H9 (cell line): ENCODE results near the gene TMEM97. TPM values are rescaled to one million over a fixed set of nuclear protein-coding genes. Genes with fewer than 3 reads are reported as not detected.

Source experiments
- DNase-seq: peaks from one replicate; pipeline ENCODE4 v3.0.0-alpha.2; 2017
- H2AFZ ChIP-seq: one replicate; pipeline ENCODE4 v1.6.1; 2013; ENCODE audit warnings: mild to moderate bottlenecking, low read length, control low read depth, moderate library complexity
- H2AK5ac ChIP-seq: 2 replicates; pipeline ENCODE4 v1.6.1; 2013; ENCODE audit warnings: low read length, control low read depth, mixed read lengths; ENCODE audit not compliant: insufficient read length
- H2BK120ac ChIP-seq: one replicate; pipeline ENCODE4 v1.6.1; 2013; ENCODE audit warnings: low read depth, mild to moderate bottlenecking, low read length, control low read depth, inconsistent platforms; ENCODE audit not compliant: poor library complexity, severe bottlenecking
- H2BK12ac ChIP-seq: 2 replicates; pipeline ENCODE4 v1.6.1; 2013; ENCODE audit warnings: low read length, control low read depth, mixed read lengths, low read depth; ENCODE audit not compliant: insufficient read length
- H2BK15ac ChIP-seq: 2 replicates; pipeline ENCODE4 v1.6.1; 2013; ENCODE audit warnings: low read depth, low read length, control low read depth
- H2BK20ac ChIP-seq: one replicate; pipeline ENCODE4 v1.6.1; 2013; ENCODE audit warnings: low read depth, mild to moderate bottlenecking, low read length, control low read depth, inconsistent platforms; ENCODE audit not compliant: poor library complexity, severe bottlenecking
- H2BK5ac ChIP-seq: 2 replicates; pipeline ENCODE4 v1.6.1; 2013; ENCODE audit warnings: low read length, control low read depth, mixed read lengths; ENCODE audit not compliant: insufficient read length
- H3K14ac ChIP-seq: 2 replicates; pipeline ENCODE4 v1.6.1; 2013; ENCODE audit warnings: low read length, control low read depth; ENCODE audit not compliant: insufficient read depth
- H3K18ac ChIP-seq: 2 replicates; pipeline ENCODE4 v1.6.1; 2013; ENCODE audit warnings: low read depth, mild to moderate bottlenecking, mixed read lengths, low read length, control low read depth; ENCODE audit not compliant: insufficient read length
- H3K23ac ChIP-seq: 2 replicates; pipeline ENCODE4 v1.6.1; 2013; ENCODE audit warnings: low read length, control low read depth, mixed read lengths, low read depth; ENCODE audit not compliant: insufficient read length
- H3K23me2 ChIP-seq: 2 replicates; pipeline ENCODE4 v1.6.1; 2013; ENCODE audit warnings: low read depth, mild to moderate bottlenecking, mixed read lengths, low read length, control low read depth; ENCODE audit not compliant: insufficient read length, poor library complexity, severe bottlenecking
- H3K27ac ChIP-seq: 2 replicates; pipeline ENCODE4 v1.5.1; 2013; ENCODE audit warnings: low read length, control low read depth, mixed read lengths, low read depth; ENCODE audit not compliant: insufficient read length
- H3K27me3 ChIP-seq: 2 replicates; pipeline ENCODE4 v1.6.1; 2013; ENCODE audit warnings: low read length, control low read depth, inconsistent platforms; ENCODE audit not compliant: insufficient read depth
- H3K4ac ChIP-seq: 2 replicates; pipeline ENCODE4 v1.6.1; 2013; ENCODE audit warnings: low read depth, mild to moderate bottlenecking, control low read depth, inconsistent platforms, low read length, moderate library complexity
- H3K4me1 ChIP-seq: 2 replicates; pipeline ENCODE4 v1.6.1; 2013; ENCODE audit warnings: low read length, control low read depth, inconsistent platforms; ENCODE audit not compliant: insufficient read depth
- H3K4me2 ChIP-seq: 2 replicates; pipeline ENCODE4 v1.6.1; 2013; ENCODE audit warnings: low read length, control low read depth, mixed read lengths; ENCODE audit not compliant: insufficient read length, insufficient read depth
- H3K56ac ChIP-seq: 2 replicates; pipeline ENCODE4 v1.6.1; 2013; ENCODE audit warnings: low read depth, mild to moderate bottlenecking, mixed read lengths, low read length, control low read depth; ENCODE audit not compliant: insufficient read length
- H3K79me1 ChIP-seq: 2 replicates; pipeline ENCODE4 v1.6.1; 2013; ENCODE audit warnings: low read depth, mild to moderate bottlenecking, moderate library complexity, low read length, control low read depth, inconsistent platforms; ENCODE audit not compliant: insufficient read depth, poor library complexity, severe bottlenecking
- H3K79me2 ChIP-seq: 2 replicates; pipeline ENCODE4 v1.6.1; 2013; ENCODE audit warnings: low read length, control low read depth, inconsistent platforms; ENCODE audit not compliant: insufficient read depth
- H3K9ac ChIP-seq: 2 replicates; pipeline ENCODE4 v1.6.1; 2013; ENCODE audit warnings: low read length, control low read depth, mixed read lengths; ENCODE audit not compliant: insufficient read length; ENCODE audit errors: extremely low read depth
- H3K9me3 ChIP-seq: one replicate; pipeline ENCODE4 v1.6.1; 2013; ENCODE audit warnings: low read depth, low read length, inconsistent platforms; ENCODE audit not compliant: control insufficient read depth
- H3T11ph ChIP-seq: one replicate; pipeline ENCODE4 v1.6.1; 2013; ENCODE audit warnings: mild to moderate bottlenecking, low read length, control low read depth, inconsistent platforms
- H4K20me1 ChIP-seq: one replicate; pipeline ENCODE4 v1.6.1; 2013; ENCODE audit not compliant: control insufficient read depth, insufficient read length, insufficient read depth
- H4K5ac ChIP-seq: 2 replicates; pipeline ENCODE4 v1.6.1; 2013; ENCODE audit warnings: low read depth, mild to moderate bottlenecking, mixed read lengths, low read length, control low read depth; ENCODE audit not compliant: insufficient read length
- H4K8ac ChIP-seq: replicated peaks from 2 replicates; pipeline ENCODE4 v1.6.1; 2013; ENCODE audit warnings: low read length, control low read depth, mixed read lengths, low read depth; ENCODE audit not compliant: insufficient read length
- H4K91ac ChIP-seq: 2 replicates; pipeline ENCODE4 v1.6.1; 2013; ENCODE audit warnings: low read depth, mild to moderate bottlenecking, moderate library complexity, mixed read lengths, low read length, control low read depth; ENCODE audit not compliant: insufficient read length
- H3K27ac Mint-ChIP-seq, 3 experiments: 2 replicates in 2 of 3; 3 replicates in 1 of 3; pipeline ENCODE4 v1.8.0; 2020 to 2021; ENCODE audit warnings: mixed read lengths in 3 of 3, mild to moderate bottlenecking in 1 of 3, moderate library complexity in 1 of 3
- H3K27me3 Mint-ChIP-seq: 2 replicates; pipeline ENCODE4 v1.8.0; 2021; ENCODE audit warnings: low read depth, mild to moderate bottlenecking, moderate library complexity, mixed read lengths
- H3K36me3 Mint-ChIP-seq, 3 experiments: 2 replicates in 2 of 3; 3 replicates in 1 of 3; pipeline ENCODE4 v1.8.0; 2020 to 2021; ENCODE audit warnings: low read depth in 3 of 3, mixed read lengths in 3 of 3; ENCODE audit not compliant: insufficient read depth in 1 of 3
- H3K4me1 Mint-ChIP-seq, 2 experiments: 2 replicates each; pipeline ENCODE4 v1.8.0; 2020; ENCODE audit warnings: mixed read lengths in 2 of 2
- H3K4me3 Mint-ChIP-seq, 2 experiments: 2 replicates in 1 of 2; 3 replicates in 1 of 2; pipeline ENCODE4 v1.8.0; 2020 to 2021; ENCODE audit warnings: mild to moderate bottlenecking in 2 of 2, mixed read lengths in 2 of 2, moderate library complexity in 1 of 2
- H3K9me3 Mint-ChIP-seq, 2 experiments: 2 replicates in 1 of 2; 3 replicates in 1 of 2; pipeline ENCODE4 v1.8.0; 2020; ENCODE audit warnings: mild to moderate bottlenecking in 2 of 2, mixed read lengths in 2 of 2, moderate library complexity in 1 of 2
- WGBS: extraction: QIAGEN DNeasy Blood & Tissue Kit; methylation state at CpG from one replicate; pipeline ENCODE4 v1.1.7; 2013; ENCODE audit warnings: missing lambda C conversion rate, low lambda C conversion rate, mixed read lengths; ENCODE audit not compliant: insufficient read length; ENCODE audit errors: extremely low coverage; 5-methylcytosine and 5-hydroxymethylcytosine counted together
- total RNA-seq: library from RNA; stranded (reverse); gene quantifications from 2 replicates; pipeline ENCODE4 v1.2.1, GENCODE V29; 2021
- TF ChIP-seq, protein P1 (sequence below): fragments of 200-600 bp; sonication (generic); conservative IDR thresholded peaks from 3 replicates; pipeline ENCODE4 v1.8.0; 2021; ENCODE audit warnings: antibody characterized with exemption, mild to moderate bottlenecking

The TMEM97 gene
- total RNA-seq, 1 experiment from 2014 or later, result 116 TPM

DNA sequence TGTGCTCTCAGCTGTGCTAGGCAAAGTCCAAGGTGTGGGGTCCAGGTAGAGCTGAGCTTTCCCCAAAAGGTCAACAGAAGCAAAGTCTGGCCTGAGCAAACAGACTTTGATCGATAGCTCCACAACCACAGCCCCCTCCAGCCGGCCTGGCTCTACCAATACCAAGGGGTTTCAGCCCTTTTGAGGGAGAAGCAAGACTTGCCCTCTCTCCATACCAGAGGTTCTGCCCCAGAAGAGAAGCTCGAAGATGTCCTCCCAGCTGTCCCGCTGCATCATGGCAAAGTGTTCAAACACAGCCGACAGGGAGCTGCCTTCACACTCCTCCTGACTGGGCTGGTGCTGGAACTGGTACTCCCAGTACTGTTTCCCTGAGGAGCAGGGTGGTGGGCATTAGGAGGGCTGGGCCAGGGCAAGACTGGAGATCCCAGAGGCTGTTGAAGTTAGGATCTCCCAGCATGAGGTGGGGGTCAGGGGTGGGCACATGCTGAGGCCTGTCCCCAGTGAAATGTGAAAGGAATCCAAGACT lies 49.4 kb downstream of the TMEM97 start:
- no peak overlapping the region for H2AFZ ChIP-seq
- no peak overlapping the region for H3K27ac ChIP-seq
- H3K27me3 Mint-ChIP-seq, result peaks cover 15% of the 10 kb centered on the region
- no peak overlapping the region for H3T11ph ChIP-seq
- no peak overlapping the region for H3K9ac ChIP-seq
- H3K18ac ChIP-seq, result no peak overlapping the region
- no peaks in the 10 kb centered on the region for H3K79me2 ChIP-seq
- H2BK120ac ChIP-seq, result no peak overlapping the region
- peaks cover 10% of the 10 kb centered on the region for H3K23me2 ChIP-seq
- no peak overlapping the region for H3K4ac ChIP-seq
- H3K9me3 Mint-ChIP-seq, result no peaks in the 10 kb centered on the region; a peak in 1 of 5 replicates
- H3K27me3 ChIP-seq, result peaks cover 11% of the 10 kb centered on the region; the same call in 1 of the 2 replicates
- no peak overlapping the region for H3K23ac ChIP-seq
- H4K5ac ChIP-seq, result no peak overlapping the region
- no peaks in the 10 kb centered on the region for H3K79me1 ChIP-seq
- H2AK5ac ChIP-seq, result no peak overlapping the region
- H3K9me3 ChIP-seq, result no peaks in the 10 kb centered on the region
- peaks cover 2% of the 10 kb centered on the region for H4K20me1 ChIP-seq
- no peak overlapping the region for H2BK12ac ChIP-seq
- no peak overlapping the region for H4K8ac ChIP-seq
- no peak overlapping the region for H3K4me3 Mint-ChIP-seq
- H2BK20ac ChIP-seq, result no peak overlapping the region
- H3K27ac Mint-ChIP-seq, result no peak overlapping the region; a peak in 1 of 7 replicates
- peaks cover 2% of the 10 kb centered on the region; the same call in 1 of the 2 replicates for H3K4me1 ChIP-seq
- no peak overlapping the region; the same call in 1 of the 2 replicates for H3K14ac ChIP-seq
- peaks cover 0 to 6% (median 0%) of the 10 kb centered on the region in 3 experiments; a peak in 2 of 7 replicates for H3K36me3 Mint-ChIP-seq
- TF ChIP-seq, protein P1, sequence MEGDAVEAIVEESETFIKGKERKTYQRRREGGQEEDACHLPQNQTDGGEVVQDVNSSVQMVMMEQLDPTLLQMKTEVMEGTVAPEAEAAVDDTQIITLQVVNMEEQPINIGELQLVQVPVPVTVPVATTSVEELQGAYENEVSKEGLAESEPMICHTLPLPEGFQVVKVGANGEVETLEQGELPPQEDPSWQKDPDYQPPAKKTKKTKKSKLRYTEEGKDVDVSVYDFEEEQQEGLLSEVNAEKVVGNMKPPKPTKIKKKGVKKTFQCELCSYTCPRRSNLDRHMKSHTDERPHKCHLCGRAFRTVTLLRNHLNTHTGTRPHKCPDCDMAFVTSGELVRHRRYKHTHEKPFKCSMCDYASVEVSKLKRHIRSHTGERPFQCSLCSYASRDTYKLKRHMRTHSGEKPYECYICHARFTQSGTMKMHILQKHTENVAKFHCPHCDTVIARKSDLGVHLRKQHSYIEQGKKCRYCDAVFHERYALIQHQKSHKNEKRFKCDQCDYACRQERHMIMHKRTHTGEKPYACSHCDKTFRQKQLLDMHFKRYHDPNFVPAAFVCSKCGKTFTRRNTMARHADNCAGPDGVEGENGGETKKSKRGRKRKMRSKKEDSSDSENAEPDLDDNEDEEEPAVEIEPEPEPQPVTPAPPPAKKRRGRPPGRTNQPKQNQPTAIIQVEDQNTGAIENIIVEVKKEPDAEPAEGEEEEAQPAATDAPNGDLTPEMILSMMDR, result no peak
- no CpG with 5 or more reads among the region's 5 CpGs for WGBS
- H3K4me2 ChIP-seq, result no peak overlapping the region
- H4K91ac ChIP-seq, result no peak overlapping the region
- no peak overlapping the region for H2BK15ac ChIP-seq
- DNase-seq, result no peak
- peaks cover 14 to 21% of the 10 kb centered on the region in 2 experiments for H3K4me1 Mint-ChIP-seq
- no peak overlapping the region for H2BK5ac ChIP-seq
- no peak overlapping the region for H3K56ac ChIP-seq
